HEK293 (cell line): ENCODE data around the gene GTF3C5.

ENCODE experiments used
- ELK4 ChIP-seq: IDR thresholded peaks from 2 replicates; pipeline ENCODE4 v1.6.1; 2011; ENCODE audit warnings: mild to moderate bottlenecking, low read depth, low read length, borderline replicate concordance
- IKZF3 ChIP-seq: fragments of 450-650 bp; IDR thresholded peaks from 2 replicates; pipeline ENCODE4 v1.5.0; 2018; ENCODE audit warnings: missing biosample characterization, mild to moderate bottlenecking, missing genetic modification characterization, moderate library complexity
- KLF9 ChIP-seq: fragments of 450-650 bp; formaldehyde crosslinking; IDR thresholded peaks from 2 replicates; pipeline ENCODE4 v1.5.1; 2016; ENCODE audit warnings: missing biosample characterization, missing genetic modification characterization, low read depth
- REST ChIP-seq: fragments of 450-650 bp; formaldehyde crosslinking; IDR thresholded peaks from 2 replicates; pipeline ENCODE4 v1.5.1; 2016; ENCODE audit warnings: missing biosample characterization, missing genetic modification characterization
- ZBTB44 ChIP-seq: fragments of 450-650 bp; IDR thresholded peaks from 2 replicates; pipeline ENCODE4 v1.5.1; 2018; ENCODE audit warnings: missing biosample characterization, mild to moderate bottlenecking, missing genetic modification characterization
- ZNF114 ChIP-seq: fragments of 450-650 bp; formaldehyde crosslinking; IDR thresholded peaks from 2 replicates; pipeline ENCODE4 v1.5.0; 2017; ENCODE audit warnings: missing biosample characterization, missing genetic modification characterization
- ZNF175 ChIP-seq: fragments of 450-650 bp; formaldehyde crosslinking; IDR thresholded peaks from 2 replicates; pipeline ENCODE4 v1.5.1; 2016; ENCODE audit warnings: missing biosample characterization, missing genetic modification characterization
- ZNF221 ChIP-seq: fragments of 450-650 bp; formaldehyde crosslinking; IDR thresholded peaks from 2 replicates; pipeline ENCODE4 v1.5.1; 2017; ENCODE audit warnings: missing biosample characterization, missing genetic modification characterization, borderline replicate concordance
- ZNF366 ChIP-seq: fragments of 450-650 bp; formaldehyde crosslinking; conservative IDR thresholded peaks from 2 replicates; pipeline ENCODE4 v1.5.1; 2016; ENCODE audit warnings: missing biosample characterization, missing genetic modification characterization
- ZNF707 ChIP-seq: fragments of 450-650 bp; formaldehyde crosslinking; IDR thresholded peaks from 2 replicates; pipeline ENCODE4 v1.5.1; 2016; ENCODE audit warnings: missing biosample characterization, missing genetic modification characterization
- TF ChIP-seq, protein P1 (sequence below): fragments of 450-650 bp; formaldehyde crosslinking; IDR thresholded peaks from 2 replicates; pipeline ENCODE4 v1.5.1; 2016; ENCODE audit warnings: missing biosample characterization, missing genetic modification characterization

GRCh38 chr9:133051966-133052539 is 21.3 kb downstream of the GTF3C5 start:
- TF ChIP-seq, protein P1, sequence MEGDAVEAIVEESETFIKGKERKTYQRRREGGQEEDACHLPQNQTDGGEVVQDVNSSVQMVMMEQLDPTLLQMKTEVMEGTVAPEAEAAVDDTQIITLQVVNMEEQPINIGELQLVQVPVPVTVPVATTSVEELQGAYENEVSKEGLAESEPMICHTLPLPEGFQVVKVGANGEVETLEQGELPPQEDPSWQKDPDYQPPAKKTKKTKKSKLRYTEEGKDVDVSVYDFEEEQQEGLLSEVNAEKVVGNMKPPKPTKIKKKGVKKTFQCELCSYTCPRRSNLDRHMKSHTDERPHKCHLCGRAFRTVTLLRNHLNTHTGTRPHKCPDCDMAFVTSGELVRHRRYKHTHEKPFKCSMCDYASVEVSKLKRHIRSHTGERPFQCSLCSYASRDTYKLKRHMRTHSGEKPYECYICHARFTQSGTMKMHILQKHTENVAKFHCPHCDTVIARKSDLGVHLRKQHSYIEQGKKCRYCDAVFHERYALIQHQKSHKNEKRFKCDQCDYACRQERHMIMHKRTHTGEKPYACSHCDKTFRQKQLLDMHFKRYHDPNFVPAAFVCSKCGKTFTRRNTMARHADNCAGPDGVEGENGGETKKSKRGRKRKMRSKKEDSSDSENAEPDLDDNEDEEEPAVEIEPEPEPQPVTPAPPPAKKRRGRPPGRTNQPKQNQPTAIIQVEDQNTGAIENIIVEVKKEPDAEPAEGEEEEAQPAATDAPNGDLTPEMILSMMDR (tag by site-specific recombination): no peak
- TF ChIP-seq REST (tag by site-specific recombination): no peak
- TF ChIP-seq KLF9: no peak
- TF ChIP-seq IKZF3: no peak
- no peak for TF ChIP-seq ZNF366 (tag by site-specific recombination)
- TF ChIP-seq ZNF114 (tag by site-specific recombination): no peak
- TF ChIP-seq ELK4: no peak
- no peak for TF ChIP-seq ZNF707 (tag by site-specific recombination)
- no peak for TF ChIP-seq ZBTB44 (tag by site-specific recombination)
- no peak for TF ChIP-seq ZNF221
- no peak for TF ChIP-seq ZNF175
